ENCODE measurements around the gene SERTM1. TPM values are rescaled to one million over a fixed set of nuclear protein-coding genes. Genes with fewer than 3 reads are reported as not detected.

Gene SERTM1
- total and polyA plus RNA-seq, 2 experiments from 2014 or later: 0.47 to 1.4 TPM

- DNase-seq (ENCODE audit: low spot score) (no peak), ATAC-seq (no peak)
- Histone ChIP-seq H4K20me1 (replicated peaks; ENCODE audit: insufficient read depth) (no peaks in the 10 kb centered on the region), H3K4me3 (no peak overlapping the region), H3F3A (replicated peaks; ENCODE audit: low read depth) (no peaks in the 10 kb centered on the region), H3K27me3 (ENCODE audit: insufficient read depth) (no peaks in the 10 kb centered on the region), H3K9me2 (ENCODE audit: insufficient read depth) (no peaks in the 10 kb centered on the region), H3K4me1 (ENCODE audit: insufficient read depth) (no peaks in the 10 kb centered on the region), H3K27ac (ENCODE audit: low read depth) (no peak overlapping the region), H3K36me3 (ENCODE audit: insufficient read depth) (no peaks in the 10 kb centered on the region), H2AFZ (no peak overlapping the region), H3K4me2 (no peak overlapping the region), H3K79me2 (replicated peaks; ENCODE audit: insufficient read depth) (no peaks in the 10 kb centered on the region)
- Mint-ChIP-seq H3K9me3 (no peaks in the 10 kb centered on the region; the same call in 2 of the 3 replicates), H3K36me3 (ENCODE audit: low read depth) (no peaks in the 10 kb centered on the region), H3K27ac (no peak overlapping the region), H3K4me3 (no peak overlapping the region), H3K27me3 (ENCODE audit: insufficient read depth, low read depth, poor library complexity) (no peaks in the 10 kb centered on the region), H3K4me1 (peaks cover 12% of the 10 kb centered on the region)
- TF ChIP-seq CTCF (conservative IDR thresholded peaks at IDR 0.05; ENCODE audit: low read depth in 2 of 2): no peak
- no peak for TF ChIP-seq EZH2phosphoT487 (IDR thresholded peaks at IDR 0.05; ENCODE audit: unreplicated experiment)
- no peak for TF ChIP-seq STAT1 (IDR thresholded peaks at IDR 0.05; ENCODE audit: unreplicated experiment)
- no peak for TF ChIP-seq ETS1 (IDR thresholded peaks at IDR 0.05)
- TF ChIP-seq ZNF114 (CRISPR knock-in tag; IDR thresholded peaks at IDR 0.05): no peak
- no peak for TF ChIP-seq REST (IDR thresholded peaks at IDR 0.05; ENCODE audit: unreplicated experiment)
- TF ChIP-seq ZNF462 (CRISPR knock-in tag; IDR thresholded peaks at IDR 0.05): no peak
These were observed 52.1 kb downstream of the SERTM1 start for GRCh38 chr13:36725936-36726335.

Data from GM23338 (cell line).